Stimulated activated CD8-positive, alpha-beta memory T cell treated with anti-CD3 and anti-CD28 coated beads, Interleukin-12 subunit alpha, Interleukin-12 subunit beta, amount 100 ng/mL, for 24 hours (primary cell): ENCODE results near the gene CBR3.

Experiments used
- DNase-seq: peaks from one replicate; pipeline ENCODE4 v3.0.0-alpha.2; 2020; ENCODE audit errors: extremely low read depth

The CBR3 gene

GRCh38 chr21:36155603-36156338, 20.9 kb downstream of the CBR3 start:
- DNase-seq: no peak

- DNase-seq: peak; percentile 98
Observed at GRCh38 chr21:36156339-36156814, 21.5 kb downstream of the CBR3 start.

GRCh38 chr21:36156815-36157670, 22.2 kb downstream of the CBR3 start, which contains the start of gene DOP1B:
DOP1B (plus strand) TSS chr21:36156824; CDS start chr21:36164734, 7,910 bp downstream.
- no peak for DNase-seq

- DNase-seq: no peak
Observed at GRCh38 chr21:36159356-36159921, 24.6 kb downstream of the CBR3 start.

GRCh38 chr21:36160850-36161178, 25.9 kb downstream of the CBR3 start:
- no peak for DNase-seq

- DNase-seq: no peak
Observed at GRCh38 chr21:36162631-36163030, 27.8 kb downstream of the CBR3 start.

GRCh38 chr21:36163750-36164741, 29.2 kb downstream of the CBR3 start:
- DNase-seq: no peak

- no peak for DNase-seq
Observed at GRCh38 chr21:36165356-36165755, 30.5 kb downstream of the CBR3 start.

- DNase-seq: no peak
Observed at GRCh38 chr21:36166705-36167104, 31.8 kb downstream of the CBR3 start.

- DNase-seq: no peak
Observed at GRCh38 chr21:36167541-36167940, 32.7 kb downstream of the CBR3 start.

GRCh38 chr21:36169470-36170128, 34.7 kb downstream of the CBR3 start:
- DNase-seq: no peak

GRCh38 chr21:36170823-36171222, 35.9 kb downstream of the CBR3 start:
- DNase-seq: no peak

- no peak for DNase-seq
Observed at GRCh38 chr21:36171336-36171735, 36.5 kb downstream of the CBR3 start.

- DNase-seq: no peak
Observed at GRCh38 chr21:36171741-36172331, 37.0 kb downstream of the CBR3 start.

GRCh38 chr21:36174780-36175179, 39.9 kb downstream of the CBR3 start:
- no peak for DNase-seq

- no peak for DNase-seq
Observed at GRCh38 chr21:36175771-36176565, 41.1 kb downstream of the CBR3 start.

GRCh38 chr21:36178349-36178748, 43.5 kb downstream of the CBR3 start:
- DNase-seq: no peak

GRCh38 chr21:36179145-36179544, 44.3 kb downstream of the CBR3 start:
- DNase-seq: no peak

- no peak for DNase-seq
Observed at GRCh38 chr21:36180963-36181362, 46.1 kb downstream of the CBR3 start.
